B cell (primary cell): ENCODE data around the gene GPT2. TPM values are rescaled to one million over a fixed set of nuclear protein-coding genes. Genes with fewer than 3 reads are reported as not detected.
A peak's percentile ranks its signal among the peaks of the same experiment; 100 is the strongest.

Experiments
- ATAC-seq: fragments of 200-7000 bp; cut with Tn5 transposase; one replicate; pipeline ENCODE4 v1.10.0; 2021; ENCODE audit warnings: low read depth, mild to moderate bottlenecking, moderate number of reproducible peaks, moderate library complexity
- CTCF ChIA-PET: fragments of 350-600 bp; sonication (Branson Sonifier 250); formaldehyde crosslinking; loops from one replicate; lab custom pipeline; 2021; ENCODE audit warnings: antibody characterized with exemption, inconsistent platforms; lab: Charles Lee
- POLR2A ChIA-PET: fragments of 350-600 bp; sonication (Branson Sonifier 250); formaldehyde crosslinking; loops from one replicate; lab custom pipeline; 2021; ENCODE audit warnings: antibody characterized with exemption; lab: Charles Lee
- DNase-seq: peaks from one replicate; pipeline ENCODE4 v3.0.0; 2013
- H2AFZ ChIP-seq: 2 replicates; pipeline ENCODE4 v1.6.1; 2012; ENCODE audit warnings: mild to moderate bottlenecking, low read depth, low read length; ENCODE audit not compliant: insufficient read depth, poor library complexity, severe bottlenecking
- H3K27ac ChIP-seq, 2 donors: 1 replicate in 1 of 2; 2 replicates in 1 of 2; pipeline ENCODE4 v1.5.1; 2012 to 2013; ENCODE audit warnings: low read length in 2 of 2, mild to moderate bottlenecking in 2 of 2, moderate library complexity in 1 of 2
- H3K27me3 ChIP-seq, 4 experiments: fragments of 200-600 bp in 1 of 4; sonication (generic) in 1 of 4; replicated peaks in 1 of 4; 1 replicate in 2 of 4; 2 replicates in 2 of 4; pipeline versions ENCODE4 v1.6.1 to v1.7.0; 2013 to 2016; ENCODE audit warnings: low read length in 3 of 4, mild to moderate bottlenecking in 2 of 4, mixed read lengths in 1 of 4, moderate library complexity in 1 of 4; ENCODE audit not compliant: insufficient read depth in 4 of 4, control insufficient read depth in 3 of 4; ENCODE audit errors: control extremely low read depth in 1 of 4
- H3K36me3 ChIP-seq, 2 experiments: replicated peaks in 1 of 2; 1 replicate in 1 of 2; 2 replicates in 1 of 2; pipeline versions ENCODE4 v1.6.1 to v1.7.1; 2013; ENCODE audit warnings: low read length in 1 of 2; ENCODE audit not compliant: insufficient read depth in 2 of 2, control insufficient read depth in 1 of 2; ENCODE audit errors: control extremely low read depth in 1 of 2, extremely low read depth in 1 of 2
- H3K4me1 ChIP-seq, 2 donors: fragments of 200-600 bp in 1 of 2; sonication (generic) in 1 of 2; 1 replicate in 1 of 2; 2 replicates in 1 of 2; pipeline versions ENCODE4 v1.5.1 to v1.6.1; 2013 to 2017; ENCODE audit warnings: low read length in 2 of 2; ENCODE audit not compliant: control insufficient read depth in 2 of 2, insufficient read depth in 2 of 2
- H3K4me2 ChIP-seq: replicated peaks from 2 replicates; pipeline ENCODE3; 2012; ENCODE audit warnings: mild to moderate bottlenecking, low read depth, low read length; ENCODE audit not compliant: poor library complexity, severe bottlenecking
- H3K4me3 ChIP-seq, 5 experiments: fragments of 200-600 bp in 1 of 5; sonication (generic) in 1 of 5; 1 replicate in 3 of 5; 2 replicates in 2 of 5; pipeline versions ENCODE4 v1.5.1 to v1.7.0; 2011 to 2016; ENCODE audit warnings: low read length in 4 of 5, mild to moderate bottlenecking in 4 of 5, low read depth in 2 of 5, control low read depth in 1 of 5, moderate library complexity in 1 of 5; ENCODE audit not compliant: insufficient read depth in 1 of 5; ENCODE audit errors: control extremely low read depth in 1 of 5, extremely low read depth in 1 of 5
- H3K79me2 ChIP-seq: fragments of 200-600 bp; sonication (generic); one replicate; pipeline ENCODE4 v1.6.0; 2016; ENCODE audit warnings: low read length; ENCODE audit not compliant: control insufficient read depth, insufficient read depth
- H3K9ac ChIP-seq: fragments of 200-600 bp; sonication (generic); 2 replicates; pipeline ENCODE4 v1.6.1; 2017; ENCODE audit warnings: mild to moderate bottlenecking, low read length, moderate library complexity
- H3K9me3 ChIP-seq, 3 donors: one replicate each; pipeline versions ENCODE4 v1.6.1 to v1.7.1; 2013; ENCODE audit warnings: low read length in 2 of 3; ENCODE audit not compliant: control insufficient read depth in 2 of 3, insufficient read depth in 1 of 3; ENCODE audit errors: control extremely low read depth in 1 of 3
- H4K20me1 ChIP-seq: 2 replicates; pipeline ENCODE4 v1.6.0; 2012; ENCODE audit warnings: mild to moderate bottlenecking, low read length; ENCODE audit not compliant: insufficient read depth, control insufficient read depth, poor library complexity, severe bottlenecking
- H3K27ac Mint-ChIP-seq: one replicate; pipeline ENCODE4 v1.8.0; 2021; ENCODE audit warnings: mixed read lengths
- H3K27me3 Mint-ChIP-seq: one replicate; pipeline ENCODE4 v1.8.0; 2021; ENCODE audit warnings: mixed read lengths
- H3K4me1 Mint-ChIP-seq: one replicate; pipeline ENCODE4 v1.8.0; 2021; ENCODE audit warnings: mixed read lengths
- H3K4me3 Mint-ChIP-seq: one replicate; pipeline ENCODE4 v1.8.0; 2021; ENCODE audit warnings: mixed read lengths
- H3K9me3 Mint-ChIP-seq: one replicate; pipeline ENCODE4 v1.8.0; 2022; ENCODE audit warnings: mixed read lengths; ENCODE audit not compliant: insufficient read depth
- EZH2 ChIP-seq: IDR thresholded peaks from 2 replicates; pipeline ENCODE4 v1.6.1; 2012; ENCODE audit warnings: borderline replicate concordance, low read depth, mild to moderate bottlenecking, moderate library complexity, low read length; ENCODE audit not compliant: insufficient read depth, poor library complexity, severe bottlenecking
- WGBS: methylation state at CpG from one replicate; pipeline ENCODE4 v1.1.5; 2013; ENCODE audit warnings: missing lambda C conversion rate; ENCODE audit not compliant: insufficient coverage; 5-methylcytosine and 5-hydroxymethylcytosine counted together
- intact Hi-C: fragments of 100-400 bp; cut with micrococcal nuclease; formaldehyde crosslinking; loops from one replicate; pipeline ENCODE4 v1.10.0; 2022
- polyA plus RNA-seq: library from polyadenylated mRNA; depleted of rRNA; stranded (reverse); fragments of >200 nt; gene quantifications from 2 replicates; pipeline ENCODE4 v1.2.3, GENCODE V29; 2012
- total RNA-seq, 2 donors: library from RNA; stranded (reverse); fragments of 120-200 nt in 1 of 2; gene quantifications; 1 replicate in 1 of 2; 2 replicates in 1 of 2; pipeline versions ENCODE4 v1.2.3 to v1.2.4, GENCODE V29; 2013 to 2022
- TF ChIP-seq, protein P1 (sequence below): fragments of 200-600 bp; IDR thresholded peaks from one replicate; pipeline ENCODE4 v1.8.0; 2022; ENCODE audit warnings: antibody characterized with exemption, mild to moderate bottlenecking

The GPT2 gene
- total and polyA plus RNA-seq, 2 donors (not counting 1 experiment from before 2014, with no cell fraction given): 6.8 to 9.9 TPM

DNA sequence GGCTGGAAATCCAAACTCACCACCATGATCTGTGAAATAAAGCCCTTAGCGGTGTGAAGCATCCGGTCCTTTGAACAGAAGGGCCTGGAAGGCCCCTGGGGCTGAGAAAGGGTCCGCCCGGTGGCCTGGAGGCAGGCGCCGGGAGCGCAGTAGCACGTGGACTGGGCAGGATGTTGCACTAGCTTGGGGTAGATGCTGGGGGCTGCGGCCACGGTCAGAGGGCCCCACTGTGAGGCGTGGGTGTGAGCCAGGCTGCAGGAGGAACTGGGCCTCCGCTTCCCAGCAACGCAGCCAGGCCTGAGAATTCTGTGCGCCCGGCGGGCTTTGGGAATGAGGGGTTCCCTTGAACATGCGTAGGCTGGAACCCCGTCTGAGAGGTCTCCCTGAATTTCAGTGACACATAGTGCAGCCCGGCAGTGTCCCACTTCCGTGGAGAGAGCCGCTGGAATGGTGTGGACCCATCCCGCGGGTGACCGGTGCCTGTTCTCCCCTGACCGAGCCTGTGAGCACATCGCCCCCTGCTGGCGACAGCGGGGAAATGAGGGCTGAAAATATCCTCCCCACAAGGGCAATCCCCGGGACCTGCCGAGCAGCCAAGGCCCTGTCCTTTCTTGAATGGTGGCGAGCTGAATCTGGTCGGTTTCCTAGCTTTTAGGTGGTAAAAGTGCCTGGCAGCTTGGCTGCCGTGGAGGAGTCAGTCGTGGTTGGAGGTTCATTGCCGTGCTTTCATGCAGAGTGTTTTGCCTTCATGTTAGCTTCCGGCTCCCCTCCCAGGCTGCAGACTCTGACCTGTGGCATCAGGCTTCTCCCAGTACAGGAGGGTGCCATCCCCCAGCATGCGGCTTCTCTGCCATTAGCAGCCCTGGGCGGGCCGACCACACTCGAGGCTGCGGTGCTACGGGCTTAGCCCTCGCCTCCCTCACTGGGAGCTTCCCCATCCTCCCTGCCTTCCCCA lies 45.5 kb downstream of the GPT2 start:
- Histone ChIP-seq H3K9me3 (no peaks in the 10 kb centered on the region), H3K36me3 (peaks cover 0 to 10% of the 10 kb centered on the region in 2 experiments), H3K4me2 (peak overlapping the region; percentile 12), H2AFZ (peak overlapping the region; percentile 23), H3K27me3 (no peaks in the 10 kb centered on the region), H4K20me1 (no peaks in the 10 kb centered on the region), H3K79me2 (no peaks in the 10 kb centered on the region), H3K27ac (no peak overlapping the region), H3K4me1 (peaks cover 5 to 18% of the 10 kb centered on the region in 2 donors), H3K4me3 (no peak overlapping the region), H3K9ac (no peak overlapping the region)
- peak; percentile 76 for DNase-seq
- POLR2A ChIA-PET: interaction anchor here (1.4 kb wide), 1 partner anchor 77 kb away, joined by 3 read pairs; no protein-coding TSS in a partner anchor
- no peak for TF ChIP-seq EZH2
- TF ChIP-seq, protein P1, sequence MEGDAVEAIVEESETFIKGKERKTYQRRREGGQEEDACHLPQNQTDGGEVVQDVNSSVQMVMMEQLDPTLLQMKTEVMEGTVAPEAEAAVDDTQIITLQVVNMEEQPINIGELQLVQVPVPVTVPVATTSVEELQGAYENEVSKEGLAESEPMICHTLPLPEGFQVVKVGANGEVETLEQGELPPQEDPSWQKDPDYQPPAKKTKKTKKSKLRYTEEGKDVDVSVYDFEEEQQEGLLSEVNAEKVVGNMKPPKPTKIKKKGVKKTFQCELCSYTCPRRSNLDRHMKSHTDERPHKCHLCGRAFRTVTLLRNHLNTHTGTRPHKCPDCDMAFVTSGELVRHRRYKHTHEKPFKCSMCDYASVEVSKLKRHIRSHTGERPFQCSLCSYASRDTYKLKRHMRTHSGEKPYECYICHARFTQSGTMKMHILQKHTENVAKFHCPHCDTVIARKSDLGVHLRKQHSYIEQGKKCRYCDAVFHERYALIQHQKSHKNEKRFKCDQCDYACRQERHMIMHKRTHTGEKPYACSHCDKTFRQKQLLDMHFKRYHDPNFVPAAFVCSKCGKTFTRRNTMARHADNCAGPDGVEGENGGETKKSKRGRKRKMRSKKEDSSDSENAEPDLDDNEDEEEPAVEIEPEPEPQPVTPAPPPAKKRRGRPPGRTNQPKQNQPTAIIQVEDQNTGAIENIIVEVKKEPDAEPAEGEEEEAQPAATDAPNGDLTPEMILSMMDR: peak; percentile 96
- no peaks in the 10 kb centered on the region for H3K27me3 Mint-ChIP-seq
- H3K27ac Mint-ChIP-seq: no peak overlapping the region
- CTCF ChIA-PET: interaction anchor here (0.6 to 10.6 kb wide), 25 partner anchors 11 to 1235 kb away, joined by 3 to 118 read pairs (median 4); partner anchors contain the start of gene GPT2
- 73% methylated on average over 35 of the region's 43 CpGs for WGBS
- no peaks in the 10 kb centered on the region for H3K9me3 Mint-ChIP-seq
- H3K4me3 Mint-ChIP-seq: no peak overlapping the region
- peak; percentile 73 for ATAC-seq
- peaks cover 7% of the 10 kb centered on the region for H3K4me1 Mint-ChIP-seq
- intact Hi-C loops: loop anchor here (1.0 to 10.0 kb wide), 5 partner anchors 10 to 375 kb away; partner anchors contain the start of gene NETO2
